HepG2 (cell line): ENCODE measurements around the gene MAP3K8. TPM values are rescaled to one million over a fixed set of nuclear protein-coding genes. Genes with fewer than 3 reads are reported as not detected.
A peak's percentile ranks its signal among the peaks of the same experiment; 100 is the strongest.

Source experiments
- AHR ChIP-seq: IDR thresholded peaks from 2 replicates; pipeline ENCODE4 v1.6.1; 2018; ENCODE audit warnings: missing genetic modification reagents, missing compliant biosample characterization
- CBX5 ChIP-seq: sonication (generic); formaldehyde crosslinking; IDR thresholded peaks from 2 replicates; pipeline ENCODE4 v1.4.0; 2020; ENCODE audit warnings: missing genetic modification reagents, borderline replicate concordance
- CENPT ChIP-seq: sonication (generic); formaldehyde crosslinking; IDR thresholded peaks from 2 replicates; pipeline ENCODE4 v1.8.0; 2022; ENCODE audit warnings: low read depth, mild to moderate bottlenecking, moderate library complexity, missing genetic modification reagents
- CHD2 ChIP-seq: IDR thresholded peaks from 2 replicates; pipeline ENCODE4 v1.6.1; 2011; ENCODE audit warnings: low read depth, low read length, improper control_type of control experiment
- GFI1 ChIP-seq: sonication (generic); formaldehyde crosslinking; IDR thresholded peaks from 2 replicates; pipeline ENCODE4 v1.5.0; 2020; ENCODE audit warnings: missing genetic modification reagents, mild to moderate bottlenecking, borderline replicate concordance
- HOXA5 ChIP-seq: sonication (generic); formaldehyde crosslinking; IDR thresholded peaks from 2 replicates; pipeline ENCODE4 v1.4.0; 2020; ENCODE audit warnings: missing genetic modification reagents
- MAF1 ChIP-seq: sonication (generic); formaldehyde crosslinking; IDR thresholded peaks from 2 replicates; pipeline ENCODE4 v1.5.0; 2020; ENCODE audit warnings: missing genetic modification reagents, borderline replicate concordance
- RERE ChIP-seq: IDR thresholded peaks from 2 replicates; pipeline ENCODE4 v1.6.1; 2016; ENCODE audit warnings: low read depth, missing genetic modification reagents, missing compliant biosample characterization
- TBP ChIP-seq: sonication (generic); formaldehyde crosslinking; IDR thresholded peaks from 2 replicates; pipeline ENCODE4 v1.5.0; 2020; ENCODE audit warnings: missing genetic modification reagents
- ZIK1 ChIP-seq: sonication (generic); formaldehyde crosslinking; IDR thresholded peaks from 2 replicates; pipeline ENCODE4 v1.5.0; 2020; ENCODE audit warnings: mild to moderate bottlenecking, low read depth, missing genetic modification reagents, borderline replicate concordance
- ZNF17 ChIP-seq: sonication (generic); formaldehyde crosslinking; IDR thresholded peaks from 2 replicates; pipeline ENCODE4 v1.5.0; 2020; ENCODE audit warnings: mild to moderate bottlenecking, missing genetic modification reagents
- ZNF276 ChIP-seq: sonication (generic); formaldehyde crosslinking; IDR thresholded peaks from 2 replicates; pipeline ENCODE4 v1.4.0; 2020; ENCODE audit warnings: mild to moderate bottlenecking, low read depth, missing genetic modification reagents
- ZNF33B ChIP-seq: sonication (generic); formaldehyde crosslinking; IDR thresholded peaks from 2 replicates; pipeline ENCODE4 v1.5.1; 2020; ENCODE audit warnings: mild to moderate bottlenecking, missing genetic modification reagents
- ZNF580 ChIP-seq: IDR thresholded peaks from 2 replicates; pipeline ENCODE4 v1.6.1; 2016; ENCODE audit warnings: low read depth, borderline replicate concordance
- ZNF788 ChIP-seq: sonication (generic); formaldehyde crosslinking; IDR thresholded peaks from 2 replicates; pipeline ENCODE4 v1.5.0; 2020; ENCODE audit warnings: mild to moderate bottlenecking, missing genetic modification reagents, borderline replicate concordance
- polyA plus RNA-seq, 8 experiments: library from polyadenylated mRNA; depleted of rRNA in 3 of 8; stranded (reverse) in 7 of 8; unstranded in 1 of 8; fragments of >200 nt; fragmentation: Illumina TruSeq in 4 of 8; extraction: Trizol in 4 of 8; gene quantifications; 2 replicates each; pipeline versions ENCODE4 v1.2.1 to v1.2.3, GENCODE V29; 2011 to 2016; ENCODE audit warnings: low read depth in 4 of 8, missing spikeins in 1 of 8, mixed read lengths in 1 of 8; ENCODE audit not compliant: insufficient read depth in 1 of 8
- total RNA-seq, 5 experiments: library from RNA; depleted of rRNA; stranded (reverse); fragments of >200 nt; fragmentation: Illumina TruSeq; extraction: Trizol; gene quantifications; 2 replicates each; pipeline ENCODE4 v1.2.3, GENCODE V29; 2016; ENCODE audit warnings: low read depth in 1 of 5
- TF ChIP-seq, protein P1 (sequence below): sonication (generic); formaldehyde crosslinking; conservative IDR thresholded peaks from 2 replicates; pipeline ENCODE4 v1.4.0; 2020; ENCODE audit warnings: missing genetic modification reagents

MAP3K8 gene
- total and polyA plus RNA-seq, 2 of the 13 experiments (the other 11 are each of a cell fraction or from before 2014, with no cell fraction given), result 19.3 to 37.9 TPM

DNA sequence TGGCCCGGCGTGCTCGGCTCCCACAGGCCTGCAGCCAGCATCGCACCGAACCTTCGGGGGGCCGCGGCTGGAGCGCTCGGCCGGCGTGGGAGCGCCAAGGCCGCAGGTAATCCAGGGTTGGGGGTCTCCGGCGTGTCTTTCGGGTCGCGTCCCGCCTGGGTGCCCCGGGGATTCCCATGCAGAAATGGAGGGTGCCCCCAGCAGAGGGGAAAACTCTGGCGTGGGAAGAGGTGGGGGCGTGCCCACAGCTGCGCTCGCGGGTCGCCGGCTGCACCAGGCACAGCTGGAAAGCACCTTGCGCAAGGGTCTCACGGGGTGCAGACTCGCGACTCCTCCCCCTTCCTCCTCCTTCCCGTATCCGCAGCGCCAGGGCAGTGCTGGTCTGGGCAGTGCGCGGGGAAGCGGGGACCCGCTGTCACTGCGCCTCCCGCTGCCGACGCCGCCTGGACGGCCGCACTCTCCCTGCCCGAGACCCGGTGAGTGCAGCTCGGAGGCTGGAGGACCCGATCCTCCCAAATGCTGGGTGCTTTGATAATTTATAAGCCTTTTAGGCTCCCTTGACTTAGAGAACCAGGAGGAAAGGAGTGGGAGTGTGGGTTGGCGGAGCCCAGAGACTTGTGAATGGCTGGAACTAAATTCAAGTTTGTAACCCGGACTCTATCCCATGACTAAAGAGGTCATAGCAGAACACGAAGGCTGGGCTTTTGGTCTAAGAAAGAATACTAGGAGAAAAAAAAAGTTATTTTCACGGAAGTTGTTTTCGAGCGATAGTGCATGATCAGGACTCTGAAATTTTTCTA, 489 bp downstream of the MAP3K8 start (continued):
- TF ChIP-seq RERE (CRISPR knock-in tag), result peak; percentile 62; the same call in 1 of the 2 replicates
- TF ChIP-seq ZNF580, result no peak; the same call in 1 of the 2 replicates
- peak; percentile 55; the same call in 1 of the 2 replicates for TF ChIP-seq CBX5 (CRISPR knock-in tag)
- TF ChIP-seq CHD2, result no peak
- TF ChIP-seq ZNF33B (CRISPR knock-in tag), result no peak
- no peak for TF ChIP-seq ZNF17 (CRISPR knock-in tag)
- TF ChIP-seq ZNF276 (CRISPR knock-in tag), result 0 out of 2 replicates have a peak, but pooled peaks have one; percentile 86
- 0 out of 2 replicates have a peak, but pooled peaks have one; percentile 69 for TF ChIP-seq AHR (CRISPR knock-in tag)
- TF ChIP-seq HOXA5 (CRISPR knock-in tag), result peak; percentile 69; the same call in 1 of the 2 replicates
- TF ChIP-seq ZIK1 (CRISPR knock-in tag), result peak; percentile 71; the same call in 1 of the 2 replicates
- TF ChIP-seq ZNF788 (CRISPR knock-in tag), result peak; percentile 54
- TF ChIP-seq CENPT (CRISPR knock-in tag), result peak; percentile 44; the same call in 1 of the 2 replicates
- TF ChIP-seq MAF1 (CRISPR knock-in tag), result 0 out of 2 replicates have a peak, but pooled peaks have one; percentile 45
- TF ChIP-seq, protein P1, sequence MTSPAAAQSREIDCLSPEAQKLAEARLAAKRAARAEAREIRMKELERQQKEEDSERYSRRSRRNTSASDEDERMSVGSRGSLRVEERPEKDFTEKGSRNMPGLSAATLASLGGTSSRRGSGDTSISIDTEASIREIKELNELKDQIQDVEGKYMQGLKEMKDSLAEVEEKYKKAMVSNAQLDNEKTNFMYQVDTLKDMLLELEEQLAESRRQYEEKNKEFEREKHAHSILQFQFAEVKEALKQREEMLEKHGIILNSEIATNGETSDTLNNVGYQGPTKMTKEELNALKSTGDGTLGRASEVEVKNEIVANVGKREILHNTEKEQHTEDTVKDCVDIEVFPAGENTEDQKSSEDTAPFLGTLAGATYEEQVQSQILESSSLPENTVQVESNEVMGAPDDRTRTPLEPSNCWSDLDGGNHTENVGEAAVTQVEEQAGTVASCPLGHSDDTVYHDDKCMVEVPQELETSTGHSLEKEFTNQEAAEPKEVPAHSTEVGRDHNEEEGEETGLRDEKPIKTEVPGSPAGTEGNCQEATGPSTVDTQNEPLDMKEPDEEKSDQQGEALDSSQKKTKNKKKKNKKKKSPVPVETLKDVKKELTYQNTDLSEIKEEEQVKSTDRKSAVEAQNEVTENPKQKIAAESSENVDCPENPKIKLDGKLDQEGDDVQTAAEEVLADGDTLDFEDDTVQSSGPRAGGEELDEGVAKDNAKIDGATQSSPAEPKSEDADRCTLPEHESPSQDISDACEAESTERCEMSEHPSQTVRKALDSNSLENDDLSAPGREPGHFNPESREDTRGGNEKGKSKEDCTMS (CRISPR knock-in tag), result no peak
- TF ChIP-seq GFI1 (CRISPR knock-in tag), result peak; percentile 26; the same call in 1 of the 2 replicates
- 0 out of 2 replicates have a peak, but pooled peaks have one; percentile 33 for TF ChIP-seq TBP (CRISPR knock-in tag)
